Fibroblast of lung (primary cell): ENCODE results near the gene CAPG. TPM values are rescaled to one million over a fixed set of nuclear protein-coding genes. Genes with fewer than 3 reads are reported as not detected.

Experiments
- DNase-seq, 2 donors: peaks; one replicate each; pipeline versions ENCODE4 v3.0.0 to v3.0.0-alpha.2; 2010; ENCODE audit warnings: low read depth in 2 of 2
- H2AFZ ChIP-seq: 2 replicates; pipeline ENCODE4 v1.5.1; 2012; ENCODE audit warnings: low read length, control low read depth, inconsistent platforms
- H3K27ac ChIP-seq: 2 replicates; pipeline ENCODE4 v1.5.1; 2011; ENCODE audit warnings: low read length, control low read depth; ENCODE audit not compliant: insufficient read depth
- H3K27me3 ChIP-seq: 2 replicates; pipeline ENCODE4 v1.5.1; 2011; ENCODE audit warnings: mild to moderate bottlenecking, low read length; ENCODE audit not compliant: control insufficient read depth, insufficient read depth
- H3K36me3 ChIP-seq: 2 replicates; pipeline ENCODE4 v1.5.1; 2011; ENCODE audit warnings: low read length; ENCODE audit not compliant: control insufficient read depth, insufficient read depth
- H3K4me1 ChIP-seq: 2 replicates; pipeline ENCODE4 v1.5.1; 2011; ENCODE audit warnings: low read length; ENCODE audit not compliant: control insufficient read depth, insufficient read depth; ENCODE audit errors: extremely low read depth
- H3K4me2 ChIP-seq: 2 replicates; pipeline ENCODE4 v1.5.1; 2011; ENCODE audit warnings: low read length, control low read depth; ENCODE audit not compliant: insufficient read depth; ENCODE audit errors: extremely low read depth
- H3K4me3 ChIP-seq, 4 experiments: fragments of 200-600 bp in 1 of 4; sonication (generic) in 1 of 4; replicated peaks in 1 of 4; 2 replicates each; pipeline ENCODE4 v1.5.1; 2011 to 2016; ENCODE audit warnings: low read length in 4 of 4, low read depth in 3 of 4, mild to moderate bottlenecking in 3 of 4, control low read depth in 2 of 4, inconsistent platforms in 1 of 4, mixed read lengths in 1 of 4; ENCODE audit not compliant: insufficient read depth in 1 of 4; ENCODE audit errors: control extremely low read depth in 1 of 4
- H3K79me2 ChIP-seq: 2 replicates; pipeline ENCODE4 v1.5.1; 2012; ENCODE audit warnings: mild to moderate bottlenecking, low read length, inconsistent platforms; ENCODE audit not compliant: control insufficient read depth, insufficient read depth
- H3K9ac ChIP-seq: 2 replicates; pipeline ENCODE4 v1.5.1; 2011; ENCODE audit warnings: mild to moderate bottlenecking, low read length, control low read depth; ENCODE audit not compliant: insufficient read depth
- H3K9me3 ChIP-seq: 2 replicates; pipeline ENCODE4 v1.5.1; 2012; ENCODE audit warnings: low read depth, low read length; ENCODE audit not compliant: control insufficient read depth, insufficient read depth
- H4K20me1 ChIP-seq: 2 replicates; pipeline ENCODE4 v1.5.1; 2011; ENCODE audit warnings: low read length; ENCODE audit not compliant: control insufficient read depth, insufficient read depth; ENCODE audit errors: extremely low read depth
- EZH2 ChIP-seq: IDR thresholded peaks from 2 replicates; pipeline ENCODE4 v1.5.1; 2012; ENCODE audit warnings: low read length, control low read depth, mild to moderate bottlenecking; ENCODE audit errors: missing control alignments
- polyA plus RNA-seq, 2 donors: library from polyadenylated mRNA; depleted of rRNA in 1 of 2; stranded (reverse) in 1 of 2; unstranded in 1 of 2; fragments of >200 nt; gene quantifications; 2 replicates each; pipeline ENCODE4 v1.2.1, GENCODE V29; 2011 to 2012; ENCODE audit warnings: missing spikeins in 1 of 2
- total RNA-seq: library from RNA; depleted of rRNA; stranded (reverse); fragments of >200 nt; gene quantifications from 2 replicates; pipeline ENCODE4 v1.2.1, GENCODE V29; 2014
- TF ChIP-seq, protein P1 (sequence below), 2 donors: IDR thresholded peaks in 1 of 2; conservative IDR thresholded peaks in 1 of 2; 1 replicate in 1 of 2; 2 replicates in 1 of 2; pipeline ENCODE4 v1.5.1; 2011 to 2012; ENCODE audit warnings: low read length in 2 of 2, control low read depth in 1 of 2, inconsistent platforms in 1 of 2, low read depth in 1 of 2, mild to moderate bottlenecking in 1 of 2

Gene CAPG
- total and polyA plus RNA-seq, 2 donors (not counting 1 experiment from before 2014, with no cell fraction given), result 43.8 to 193 TPM

DNA sequence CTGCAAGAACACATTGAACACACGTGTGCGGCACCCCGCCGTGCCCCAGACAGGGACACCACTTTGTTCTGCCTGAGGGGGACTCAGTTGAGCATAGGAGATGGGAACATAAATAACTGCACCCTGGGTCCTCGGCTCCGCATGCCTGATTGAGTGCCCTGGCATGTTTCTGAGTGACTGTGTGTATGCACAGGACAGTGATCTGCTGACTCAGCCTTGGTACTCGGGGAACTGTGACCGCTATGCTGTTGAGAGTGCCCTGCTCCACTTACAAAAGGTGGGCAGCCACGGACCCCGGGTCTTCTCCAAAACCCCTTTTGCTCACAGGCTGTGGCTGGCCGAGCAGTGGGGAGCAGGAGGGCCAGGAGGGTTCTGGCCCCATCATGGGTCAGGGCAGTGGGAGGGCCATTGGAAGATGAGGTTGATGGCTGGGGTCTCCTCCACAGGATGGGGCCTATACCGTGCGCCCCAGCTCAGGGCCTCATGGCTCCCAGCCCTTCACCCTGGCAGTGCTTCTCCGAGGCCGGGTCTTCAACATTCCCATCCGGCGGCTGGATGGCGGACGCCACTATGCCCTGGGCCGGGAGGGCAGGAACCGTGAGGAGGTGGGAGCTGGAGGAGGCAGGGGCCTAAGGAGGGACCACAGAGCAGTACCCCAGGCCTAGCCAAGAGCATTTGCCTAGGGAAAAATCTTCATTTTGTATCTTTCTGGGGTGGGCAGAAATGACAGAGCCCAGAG, 25.2 kb upstream of the CAPG start:
- Histone ChIP-seq H2AFZ (no peak overlapping the region), H3K27ac (no peak overlapping the region), H4K20me1 (no peaks in the 10 kb centered on the region), H3K4me2 (no peak overlapping the region), H3K4me3 (no peak overlapping the region), H3K27me3 (no peaks in the 10 kb centered on the region), H3K36me3 (no peaks in the 10 kb centered on the region), H3K4me1 (peaks cover 30% of the 10 kb centered on the region), H3K79me2 (no peaks in the 10 kb centered on the region), H3K9me3 (no peaks in the 10 kb centered on the region), H3K9ac (no peak overlapping the region)
- DNase-seq, result no peak
- no peak for TF ChIP-seq EZH2
- TF ChIP-seq, protein P1, sequence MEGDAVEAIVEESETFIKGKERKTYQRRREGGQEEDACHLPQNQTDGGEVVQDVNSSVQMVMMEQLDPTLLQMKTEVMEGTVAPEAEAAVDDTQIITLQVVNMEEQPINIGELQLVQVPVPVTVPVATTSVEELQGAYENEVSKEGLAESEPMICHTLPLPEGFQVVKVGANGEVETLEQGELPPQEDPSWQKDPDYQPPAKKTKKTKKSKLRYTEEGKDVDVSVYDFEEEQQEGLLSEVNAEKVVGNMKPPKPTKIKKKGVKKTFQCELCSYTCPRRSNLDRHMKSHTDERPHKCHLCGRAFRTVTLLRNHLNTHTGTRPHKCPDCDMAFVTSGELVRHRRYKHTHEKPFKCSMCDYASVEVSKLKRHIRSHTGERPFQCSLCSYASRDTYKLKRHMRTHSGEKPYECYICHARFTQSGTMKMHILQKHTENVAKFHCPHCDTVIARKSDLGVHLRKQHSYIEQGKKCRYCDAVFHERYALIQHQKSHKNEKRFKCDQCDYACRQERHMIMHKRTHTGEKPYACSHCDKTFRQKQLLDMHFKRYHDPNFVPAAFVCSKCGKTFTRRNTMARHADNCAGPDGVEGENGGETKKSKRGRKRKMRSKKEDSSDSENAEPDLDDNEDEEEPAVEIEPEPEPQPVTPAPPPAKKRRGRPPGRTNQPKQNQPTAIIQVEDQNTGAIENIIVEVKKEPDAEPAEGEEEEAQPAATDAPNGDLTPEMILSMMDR (conservative IDR thresholded peaks at IDR 0.05 in 1 of 2, IDR thresholded peaks at IDR 0.05 in 1 of 2; ENCODE audit: low read depth in 1 of 2, low read length in 2 of 2), result no peak

DNA sequence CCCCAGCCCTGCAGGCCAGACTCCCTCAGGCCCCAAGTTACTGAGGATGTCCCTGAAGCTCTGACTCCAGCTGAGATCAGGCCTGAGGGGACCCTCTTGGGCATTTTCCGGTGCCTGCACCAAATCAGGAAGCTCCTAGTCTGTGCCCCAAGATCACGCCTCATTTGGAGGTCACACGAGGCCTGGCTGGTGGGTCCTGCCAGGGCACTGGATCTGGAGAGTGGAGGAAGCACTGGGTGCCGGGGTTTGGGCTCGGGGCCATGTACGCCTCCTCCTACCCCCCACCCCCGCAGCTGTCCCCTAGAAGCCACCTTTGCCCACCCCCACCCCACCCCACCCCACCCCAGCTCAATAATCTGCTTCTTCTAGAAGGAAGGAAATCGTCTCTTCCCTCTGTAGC, 24.5 kb upstream of the CAPG start:
- no peak overlapping the region for H3K4me2 ChIP-seq
- no peaks in the 10 kb centered on the region for H3K79me2 ChIP-seq
- no peak overlapping the region for H3K4me3 ChIP-seq
- H3K27ac ChIP-seq, result no peak overlapping the region
- DNase-seq, result no peak
- no peak overlapping the region for H2AFZ ChIP-seq
- no peak for TF ChIP-seq EZH2
- TF ChIP-seq, protein P1 (conservative IDR thresholded peaks at IDR 0.05 in 1 of 2, IDR thresholded peaks at IDR 0.05 in 1 of 2; ENCODE audit: low read depth in 1 of 2, low read length in 2 of 2), result no peak
- H3K27me3 ChIP-seq, result no peaks in the 10 kb centered on the region
- H3K4me1 ChIP-seq, result peaks cover 30% of the 10 kb centered on the region
- no peaks in the 10 kb centered on the region for H4K20me1 ChIP-seq
- no peaks in the 10 kb centered on the region for H3K9me3 ChIP-seq
- H3K9ac ChIP-seq, result no peak overlapping the region
- no peaks in the 10 kb centered on the region for H3K36me3 ChIP-seq

DNA sequence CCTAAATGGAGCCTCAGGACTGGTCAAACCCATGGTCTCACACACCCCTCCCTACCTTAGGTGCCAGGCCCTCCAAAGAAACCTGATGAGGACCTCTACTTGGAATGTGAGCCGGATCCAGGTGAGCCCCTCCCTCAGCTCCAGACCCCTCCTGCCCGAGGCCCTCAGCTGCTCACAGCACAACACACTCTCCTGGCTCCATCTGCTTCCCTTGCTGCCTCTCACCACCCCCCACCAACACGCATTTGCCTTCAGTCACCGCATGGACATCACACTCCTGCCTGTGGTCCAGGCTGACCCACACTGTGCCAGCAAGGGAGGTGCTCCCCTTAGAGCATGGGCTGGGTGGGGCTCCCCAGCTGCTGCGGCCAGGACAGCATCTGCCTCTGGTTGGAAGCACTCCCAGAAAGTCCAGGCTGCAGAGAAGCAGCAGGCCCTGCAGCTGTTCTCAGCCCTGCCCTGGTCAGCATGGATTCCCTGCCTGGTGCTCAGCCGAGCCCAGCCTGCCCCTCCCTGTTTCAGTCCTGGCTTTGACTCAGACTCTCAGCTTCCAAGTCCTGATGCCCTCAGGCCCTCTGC, 23.4 kb upstream of the CAPG start:
- H3K79me2 ChIP-seq, result no peaks in the 10 kb centered on the region
- H3K27me3 ChIP-seq, result no peaks in the 10 kb centered on the region
- peaks cover 28% of the 10 kb centered on the region for H3K4me1 ChIP-seq
- no peaks in the 10 kb centered on the region for H3K9me3 ChIP-seq
- H3K4me3 ChIP-seq, result no peak overlapping the region
- TF ChIP-seq, protein P1 (conservative IDR thresholded peaks at IDR 0.05 in 1 of 2, IDR thresholded peaks at IDR 0.05 in 1 of 2; ENCODE audit: low read depth in 1 of 2, low read length in 2 of 2), result peak in 1 of 2 donors; percentile 10
- no peak for TF ChIP-seq EZH2
- no peaks in the 10 kb centered on the region for H4K20me1 ChIP-seq
- peak overlapping the region; percentile 37 for H3K4me2 ChIP-seq
- H3K36me3 ChIP-seq, result no peaks in the 10 kb centered on the region
- DNase-seq, result peak; percentile 93 to 99
- H2AFZ ChIP-seq, result no peak overlapping the region
- H3K27ac ChIP-seq, result peak overlapping the region; percentile 76
- no peak overlapping the region for H3K9ac ChIP-seq
